ENCODE measurements around the gene TNKS1BP1. TPM values are rescaled to one million over a fixed set of nuclear protein-coding genes. Genes with fewer than 3 reads are reported as not detected.

Gene TNKS1BP1
- total and polyA plus RNA-seq, 2 of the 8 experiments (the other 6 are each of a cell fraction or from before 2014, with no cell fraction given), result 50.0 to 122 TPM

- Histone ChIP-seq H4K8ac (ENCODE audit: extremely low read depth, insufficient read depth, low read length) (no peak overlapping the region), H3K4me2 (ENCODE audit: insufficient read depth in 1 of 2, low read depth in 2 of 2, low read length in 2 of 2) (no peak overlapping the region), H4K91ac (replicated peaks; ENCODE audit: insufficient read length, low read length) (no peak overlapping the region), H3K9me3 (ENCODE audit: insufficient read depth in 2 of 2, low read depth in 1 of 2, low read length in 1 of 2) (no peaks in the 10 kb centered on the region), H3K23me2 (ENCODE audit: low read depth, low read length) (no peaks in the 10 kb centered on the region), H3K14ac (ENCODE audit: insufficient read length) (no peak overlapping the region), H2AFZ (ENCODE audit: low read length) (no peak overlapping the region), H3K79me2 (ENCODE audit: control insufficient read depth in 1 of 2, insufficient read depth in 2 of 2, low read length in 2 of 2) (no peaks in the 10 kb centered on the region), H2BK20ac (ENCODE audit: low read length) (no peak overlapping the region), H4K5ac (ENCODE audit: insufficient read length, low read depth, low read length) (no peak overlapping the region), H2BK5ac (ENCODE audit: low read depth, low read length) (no peak overlapping the region), H3K23ac (ENCODE audit: insufficient read length) (no peak overlapping the region), H3K4me1 (replicated peaks in 1 of 4; ENCODE audit: control insufficient read depth in 3 of 4, insufficient read depth in 4 of 4, low read length in 3 of 4) (no peaks in the 10 kb centered on the region), H3K56ac (replicated peaks; ENCODE audit: insufficient read length, low read depth, low read length) (no peak overlapping the region), H3K27me3 (replicated peaks in 1 of 4; ENCODE audit: control insufficient read depth in 3 of 4, extremely low read depth in 1 of 4, insufficient read depth in 3 of 4, low read length in 3 of 4) (no peaks in the 10 kb centered on the region), H4K20me1 (replicated peaks in 1 of 2; ENCODE audit: control insufficient read depth in 1 of 2, insufficient read depth in 2 of 2, low read length in 2 of 2) (no peaks in the 10 kb centered on the region), H3K4me3 (ENCODE audit: extremely low read depth in 1 of 4, insufficient read depth in 2 of 4, low read depth in 3 of 4, low read length in 4 of 4) (no peak overlapping the region), H3K36me3 (ENCODE audit: control insufficient read depth in 2 of 4, insufficient read depth in 4 of 4, low read length in 3 of 4) (no peaks in the 10 kb centered on the region), H3K27ac (ENCODE audit: low read depth, low read length) (no peak overlapping the region), H2BK120ac (replicated peaks; ENCODE audit: low read depth, low read length) (no peak overlapping the region), H2BK12ac (ENCODE audit: low read depth, low read length) (no peak overlapping the region), H3K4ac (replicated peaks; ENCODE audit: insufficient read length, low read depth, low read length) (no peak overlapping the region), H3K79me1 (ENCODE audit: low read depth, low read length) (no peaks in the 10 kb centered on the region), H2BK15ac (ENCODE audit: low read length) (no peak overlapping the region), H3K18ac (ENCODE audit: extremely low read depth, low read length) (no peak overlapping the region), H3K9ac (replicated peaks in 1 of 4; ENCODE audit: extremely low read depth in 1 of 4, low read depth in 3 of 4, low read length in 3 of 4) (no peak overlapping the region), H2AK5ac (ENCODE audit: low read depth, low read length) (no peak overlapping the region)
- CTCF ChIA-PET (ENCODE audit: partially characterized antibody), result interaction anchor here (0.6 to 33.7 kb wide), 4 partner anchors 21 to 130 kb away, joined by 3 to 942 read pairs (median 4); no protein-coding TSS in a partner anchor
- no peak for DNase-seq (ENCODE audit: low read depth in 1 of 2, low spot score in 2 of 2)
- WGBS, 2 experiments (ENCODE audit: extremely low coverage in 1 of 2, insufficient coverage in 1 of 2, insufficient read length in 1 of 2, insufficient replicate concordance in 2 of 2, low coverage in 1 of 2, low lambda C conversion rate in 2 of 2, missing lambda C conversion rate in 1 of 2), result 58% methylated on average over 1 of the region's 1 CpG; no CpG with 5 or more reads in 1 of the 2 experiments
- no peak for TF ChIP-seq HDAC6 (IDR thresholded peaks at IDR 0.05; ENCODE audit: low read depth, low read length)
- TF ChIP-seq GABPA (IDR thresholded peaks at IDR 0.05; ENCODE audit: borderline replicate concordance, insufficient read depth, low read length), result no peak
- no peak for TF ChIP-seq CHD1 (IDR thresholded peaks at IDR 0.05; ENCODE audit: low read depth, low read length)
- TF ChIP-seq CTBP2 (IDR thresholded peaks at IDR 0.05; ENCODE audit: borderline replicate concordance, insufficient read depth, insufficient read length, low read length), result no peak
- no peak for TF ChIP-seq JUN (IDR thresholded peaks at IDR 0.05; ENCODE audit: low read depth, low read length)
- TF ChIP-seq TCF12 (IDR thresholded peaks at IDR 0.05; ENCODE audit: low read depth, low read length), result no peak
- TF ChIP-seq YY1 (IDR thresholded peaks at IDR 0.05; ENCODE audit: low read depth, low read length), result no peak
- TF ChIP-seq ATF2 (IDR thresholded peaks at IDR 0.05; ENCODE audit: low read length), result no peak
- FAIRE-seq, result no peak
- POLR2A ChIA-PET (ENCODE audit: partially characterized antibody), result no interaction called here
Measured at GRCh38 chr11:57255618-57256017, 69.1 kb downstream of the TNKS1BP1 start.
